ENCODE measurements around the gene MICOS13.
"Not testable (repeated sequence)": the region's sequence is repeated elsewhere in the genome, so short reads cannot be mapped to it uniquely, and the experiment has no call there.

DNA sequence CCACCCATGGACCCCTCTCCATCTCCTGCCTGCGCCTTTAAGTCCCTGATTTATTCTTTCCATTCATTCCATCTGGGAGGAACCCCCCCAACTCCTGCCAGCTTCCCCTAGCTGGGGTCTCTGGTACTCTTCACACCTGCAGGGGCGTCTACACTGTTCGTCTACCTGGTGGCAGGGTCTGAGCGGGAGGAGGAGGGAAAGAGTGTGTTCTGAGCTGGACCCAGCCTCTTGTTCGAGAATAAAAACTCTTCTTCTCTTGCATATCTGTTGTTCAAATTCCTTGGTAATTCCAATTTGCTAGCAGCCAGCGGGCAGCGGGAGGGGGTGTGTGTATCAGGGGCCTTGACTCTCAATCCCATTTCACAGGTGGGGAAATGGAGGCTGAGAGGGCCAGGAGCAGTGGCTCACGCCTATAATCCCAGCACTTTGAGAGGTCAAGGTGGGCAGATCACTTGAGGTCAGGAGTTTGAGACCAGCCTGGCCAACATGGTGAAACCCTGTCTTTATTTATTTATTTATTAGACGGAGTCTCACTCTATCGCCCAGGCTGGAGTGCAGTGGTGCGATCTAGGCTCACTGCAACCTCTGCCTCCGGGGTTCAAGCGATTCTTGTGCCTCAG lies 8.1 kb upstream of the MICOS13 start:
- TF ChIP-seq ETV6 (conservative IDR thresholded peaks at IDR 0.05 in 1 of 2, IDR thresholded peaks at IDR 0.05 in 1 of 2; ENCODE audit: borderline replicate concordance in 1 of 2, low read depth in 1 of 2); CTCF (IDR thresholded peaks at IDR 0.05 in 2 of 3, conservative IDR thresholded peaks at IDR 0.05 in 1 of 3; ENCODE audit: control insufficient read depth in 2 of 3, extremely low read depth in 1 of 3, insufficient read depth in 1 of 3, low read depth in 3 of 3, low read length in 3 of 3); GABPA (IDR thresholded peaks at IDR 0.05; ENCODE audit: low read depth); EZH2 (IDR thresholded peaks at IDR 0.05; ENCODE audit: borderline replicate concordance, control insufficient read depth, low read depth, low read length); YY1 (IDR thresholded peaks at IDR 0.05; ENCODE audit: low read depth, low read length); ZBTB33 (IDR thresholded peaks at IDR 0.05); POLR2AphosphoS5 (IDR thresholded peaks at IDR 0.05; ENCODE audit: low read length): not testable (repeated sequence)
- TF ChIP-seq, protein P1, sequence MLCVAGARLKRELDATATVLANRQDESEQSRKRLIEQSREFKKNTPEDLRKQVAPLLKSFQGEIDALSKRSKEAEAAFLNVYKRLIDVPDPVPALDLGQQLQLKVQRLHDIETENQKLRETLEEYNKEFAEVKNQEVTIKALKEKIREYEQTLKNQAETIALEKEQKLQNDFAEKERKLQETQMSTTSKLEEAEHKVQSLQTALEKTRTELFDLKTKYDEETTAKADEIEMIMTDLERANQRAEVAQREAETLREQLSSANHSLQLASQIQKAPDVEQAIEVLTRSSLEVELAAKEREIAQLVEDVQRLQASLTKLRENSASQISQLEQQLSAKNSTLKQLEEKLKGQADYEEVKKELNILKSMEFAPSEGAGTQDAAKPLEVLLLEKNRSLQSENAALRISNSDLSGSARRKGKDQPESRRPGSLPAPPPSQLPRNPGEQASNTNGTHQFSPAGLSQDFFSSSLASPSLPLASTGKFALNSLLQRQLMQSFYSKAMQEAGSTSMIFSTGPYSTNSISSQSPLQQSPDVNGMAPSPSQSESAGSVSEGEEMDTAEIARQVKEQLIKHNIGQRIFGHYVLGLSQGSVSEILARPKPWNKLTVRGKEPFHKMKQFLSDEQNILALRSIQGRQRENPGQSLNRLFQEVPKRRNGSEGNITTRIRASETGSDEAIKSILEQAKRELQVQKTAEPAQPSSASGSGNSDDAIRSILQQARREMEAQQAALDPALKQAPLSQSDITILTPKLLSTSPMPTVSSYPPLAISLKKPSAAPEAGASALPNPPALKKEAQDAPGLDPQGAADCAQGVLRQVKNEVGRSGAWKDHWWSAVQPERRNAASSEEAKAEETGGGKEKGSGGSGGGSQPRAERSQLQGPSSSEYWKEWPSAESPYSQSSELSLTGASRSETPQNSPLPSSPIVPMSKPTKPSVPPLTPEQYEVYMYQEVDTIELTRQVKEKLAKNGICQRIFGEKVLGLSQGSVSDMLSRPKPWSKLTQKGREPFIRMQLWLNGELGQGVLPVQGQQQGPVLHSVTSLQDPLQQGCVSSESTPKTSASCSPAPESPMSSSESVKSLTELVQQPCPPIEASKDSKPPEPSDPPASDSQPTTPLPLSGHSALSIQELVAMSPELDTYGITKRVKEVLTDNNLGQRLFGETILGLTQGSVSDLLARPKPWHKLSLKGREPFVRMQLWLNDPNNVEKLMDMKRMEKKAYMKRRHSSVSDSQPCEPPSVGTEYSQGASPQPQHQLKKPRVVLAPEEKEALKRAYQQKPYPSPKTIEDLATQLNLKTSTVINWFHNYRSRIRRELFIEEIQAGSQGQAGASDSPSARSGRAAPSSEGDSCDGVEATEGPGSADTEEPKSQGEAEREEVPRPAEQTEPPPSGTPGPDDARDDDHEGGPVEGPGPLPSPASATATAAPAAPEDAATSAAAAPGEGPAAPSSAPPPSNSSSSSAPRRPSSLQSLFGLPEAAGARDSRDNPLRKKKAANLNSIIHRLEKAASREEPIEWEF (IDR thresholded peaks at IDR 0.05; ENCODE audit: insufficient replicate concordance, low read depth, low read length) = not testable (repeated sequence)

Measured in GM12878 (cell line).